ENCODE measurements around the gene CTXN1.

The CTXN1 gene

GRCh38 chr19:7924241-7924640 lies 1.7 kb downstream of the CTXN1 start:
- DNase-seq (ENCODE audit: low read depth) = no peak
- H3K4me3 ChIP-seq (ENCODE audit: low read depth, low read length) = no peak overlapping the region
- no peak for TF ChIP-seq CTCF (IDR thresholded peaks at IDR 0.05; ENCODE audit: insufficient read depth, low read depth, low read length, missing control alignments)

GRCh38 chr19:7923295-7924191 lies 2.4 kb downstream of the CTXN1 start:
- DNase-seq (ENCODE audit: low read depth) = no peak
- TF ChIP-seq CTCF (IDR thresholded peaks at IDR 0.05; ENCODE audit: insufficient read depth, low read depth, low read length, missing control alignments) = no peak
- H3K4me3 ChIP-seq (ENCODE audit: low read depth, low read length) = no peak overlapping the region

GRCh38 chr19:7922836-7923195 lies 3.1 kb downstream of the CTXN1 start:
- no peak for DNase-seq (ENCODE audit: low read depth)
- H3K4me3 ChIP-seq (ENCODE audit: low read depth, low read length) = no peak overlapping the region
- no peak for TF ChIP-seq CTCF (IDR thresholded peaks at IDR 0.05; ENCODE audit: insufficient read depth, low read depth, low read length, missing control alignments)

- no peak overlapping the region for H3K4me3 ChIP-seq (ENCODE audit: low read depth, low read length)
- TF ChIP-seq CTCF (IDR thresholded peaks at IDR 0.05; ENCODE audit: insufficient read depth, low read depth, low read length, missing control alignments) = no peak
These were observed 3.7 kb downstream of the CTXN1 start for GRCh38 chr19:7921967-7922835.

GRCh38 chr19:7921302-7921966 lies 4.5 kb downstream of the CTXN1 start:
- peak overlapping the region; percentile 53 for H3K4me3 ChIP-seq (ENCODE audit: low read depth, low read length)
- DNase-seq (ENCODE audit: low read depth) = no peak
- TF ChIP-seq CTCF (IDR thresholded peaks at IDR 0.05; ENCODE audit: insufficient read depth, low read depth, low read length, missing control alignments) = no peak

More at GRCh38 chr19:7921967-7922835, 3.7 kb downstream of the CTXN1 start:
- DNase-seq (ENCODE audit: low read depth) = no peak

- H3K4me3 ChIP-seq (ENCODE audit: low read depth, low read length) = peak overlapping the region; percentile 53
- no peak for TF ChIP-seq CTCF (IDR thresholded peaks at IDR 0.05; ENCODE audit: insufficient read depth, low read depth, low read length, missing control alignments)
- DNase-seq (ENCODE audit: low read depth) = peak; percentile 99
These were observed 5.2 kb downstream of the CTXN1 start for GRCh38 chr19:7920519-7921301.

Measured in GM12865 (cell line).